Stimulated activated CD8-positive, alpha-beta memory T cell treated with anti-CD3 and anti-CD28 coated beads, Interleukin-4, amount 100 ng/mL, for 48 hours (primary cell): ENCODE results near the gene S1PR4.

Experiments
- DNase-seq: peaks from one replicate; pipeline ENCODE4 v3.0.0-alpha.2; 2020

S1PR4 gene

DNA sequence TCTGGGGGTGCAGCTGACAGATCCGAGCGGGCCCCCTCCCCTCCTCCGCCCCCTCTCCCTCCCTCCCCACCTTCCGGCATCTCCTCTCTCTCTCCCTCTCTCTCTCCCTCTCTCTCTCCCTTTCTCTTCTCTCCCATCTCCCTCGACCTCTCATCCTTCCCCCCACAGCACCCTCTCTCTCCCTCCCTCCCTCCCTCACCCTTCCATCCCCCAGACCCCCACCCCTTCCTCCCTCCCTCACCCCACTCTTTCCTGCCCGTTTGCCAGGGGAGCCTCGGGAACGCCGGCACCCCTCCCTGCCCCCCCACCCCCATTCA is 46.6 kb downstream of the S1PR4 start:
- DNase-seq, result no peak

DNA sequence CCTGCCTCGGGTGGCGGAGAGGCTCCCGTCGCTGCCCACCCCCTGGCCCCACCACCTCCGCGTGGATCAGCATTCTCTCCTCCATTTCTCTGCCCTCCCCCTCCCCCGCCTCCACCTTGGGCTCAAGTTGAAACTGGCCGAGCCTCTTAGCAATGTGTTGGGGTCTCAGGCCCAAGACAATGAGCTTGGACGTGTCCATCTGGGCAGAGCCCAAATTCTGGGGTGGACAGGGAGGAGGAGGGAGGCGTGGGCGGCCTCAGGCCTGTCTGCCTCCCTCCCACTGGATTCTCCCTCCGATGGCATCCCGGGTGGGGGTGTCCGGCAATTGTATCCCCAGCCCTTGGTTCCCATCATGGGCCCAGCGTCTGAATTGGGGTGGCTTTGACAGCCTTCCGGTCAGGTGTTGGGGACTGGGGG is 47.1 kb downstream of the S1PR4 start:
- no peak for DNase-seq

DNA sequence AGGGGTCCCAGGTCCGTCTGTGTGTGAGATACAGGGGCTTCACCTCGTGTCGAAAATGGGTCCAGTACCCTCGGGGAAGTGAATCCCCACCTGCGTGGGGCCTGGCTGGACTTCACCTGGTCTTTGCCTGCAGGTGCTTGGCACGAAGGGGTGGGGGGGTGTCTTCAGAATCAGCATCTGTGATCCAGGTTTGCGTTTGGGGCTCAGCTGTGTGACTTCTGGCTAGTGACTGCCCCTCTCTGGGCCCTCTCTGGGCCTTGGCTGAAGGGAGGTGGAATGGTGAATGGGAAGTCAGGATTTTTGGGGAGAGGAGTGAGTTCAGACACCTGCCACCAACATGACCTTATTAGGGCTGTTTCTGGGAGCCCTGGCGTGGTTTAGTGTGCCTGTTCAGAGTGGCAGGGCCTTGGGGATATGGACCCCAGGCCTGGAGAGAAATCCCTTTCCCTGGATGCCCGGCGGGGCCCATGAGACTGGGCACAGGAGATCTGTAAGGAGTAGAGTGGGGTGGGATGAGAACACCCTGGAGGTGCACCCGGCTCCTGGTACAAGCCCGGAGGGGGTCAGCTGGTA is 48.6 kb downstream of the S1PR4 start:
- DNase-seq, result no peak

DNA sequence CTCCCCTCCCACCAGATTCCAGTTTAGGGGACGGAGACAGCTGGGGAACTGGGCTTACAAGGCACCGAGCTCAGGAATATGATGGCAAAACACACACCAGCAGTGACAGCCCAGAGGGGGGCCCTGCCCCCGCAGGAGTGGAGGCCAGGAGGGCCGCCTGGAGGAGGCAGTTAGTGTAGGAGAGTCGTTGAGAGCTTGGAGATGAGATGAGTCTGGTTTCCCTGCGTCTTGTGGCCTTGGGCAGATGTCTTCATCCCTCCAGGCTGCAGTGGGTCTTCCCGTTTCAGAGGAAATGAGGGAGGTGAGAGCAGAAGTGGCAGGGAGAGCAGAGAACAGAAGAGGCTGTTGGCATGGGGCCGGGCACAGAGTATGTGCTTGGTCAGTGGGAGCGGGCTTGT is 50.8 kb downstream of the S1PR4 start:
- no peak for DNase-seq
